Measurements from ENCODE around the gene ADCK2. TPM values are rescaled to one million over a fixed set of nuclear protein-coding genes. Genes with fewer than 3 reads are reported as not detected.
"Not testable (repeated sequence)": the region's sequence is repeated elsewhere in the genome, so short reads cannot be mapped to it uniquely, and the experiment has no call there.

ADCK2 gene, protein sequence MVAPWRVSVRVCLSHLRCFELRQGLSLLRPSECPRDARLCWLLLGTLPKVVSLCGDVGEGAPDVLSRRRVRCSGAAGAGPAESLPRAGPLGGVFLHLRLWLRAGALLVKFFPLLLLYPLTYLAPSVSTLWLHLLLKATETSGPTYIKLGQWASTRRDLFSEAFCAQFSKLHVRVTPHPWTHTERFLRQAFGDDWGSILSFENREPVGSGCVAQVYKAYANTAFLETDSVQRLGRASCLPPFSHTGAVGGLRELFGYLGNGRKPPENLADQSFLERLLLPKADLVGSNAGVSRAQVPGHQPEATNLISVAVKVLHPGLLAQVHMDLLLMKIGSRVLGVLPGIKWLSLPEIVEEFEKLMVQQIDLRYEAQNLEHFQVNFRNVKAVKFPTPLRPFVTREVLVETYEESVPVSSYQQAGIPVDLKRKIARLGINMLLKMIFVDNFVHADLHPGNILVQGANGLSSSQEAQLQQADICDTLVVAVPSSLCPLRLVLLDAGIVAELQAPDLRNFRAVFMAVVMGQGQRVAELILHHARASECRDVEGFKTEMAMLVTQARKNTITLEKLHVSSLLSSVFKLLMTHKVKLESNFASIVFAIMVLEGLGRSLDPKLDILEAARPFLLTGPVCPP
- 20.2 TPM for total RNA-seq

DNA sequence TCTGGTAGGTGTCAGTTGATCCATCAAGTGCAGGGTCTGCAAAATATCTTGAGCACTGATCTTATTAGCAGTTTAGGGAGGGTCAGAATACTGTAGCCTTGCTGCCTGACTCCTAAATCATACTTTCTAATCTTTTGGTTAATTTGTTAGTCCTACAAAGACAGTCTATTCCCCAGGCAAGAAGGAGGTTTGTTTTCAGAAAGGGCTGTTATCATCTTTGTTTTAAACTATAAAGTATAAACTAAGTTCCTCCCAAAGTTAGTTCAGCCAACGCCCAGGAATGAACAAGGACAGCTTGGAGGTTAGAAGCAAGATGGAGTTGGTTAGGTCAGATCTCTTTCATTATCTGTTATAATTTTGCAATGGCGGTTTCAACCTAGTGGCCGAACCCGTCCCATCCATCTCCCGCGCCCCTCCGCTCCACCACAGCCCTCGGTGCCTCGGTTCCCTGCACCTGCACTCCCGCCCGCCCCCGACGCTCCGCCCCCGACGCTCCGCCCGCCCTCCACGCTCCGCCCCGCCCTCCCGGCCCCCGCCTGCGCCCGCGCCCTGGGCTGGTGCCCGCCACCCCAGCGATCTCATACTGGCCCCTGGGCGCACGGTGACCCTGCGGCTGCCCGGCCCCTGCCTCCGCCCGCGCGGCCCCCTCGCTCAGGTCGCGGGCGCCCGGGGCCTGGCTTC lies at the start of gene ADCK2:
Gene ADCK2 (plus strand): TSS at position 564 of the 681 bp plus-strand sequence. CDS start 386 bp downstream, outside the sequence.
- peak; percentile 65 for ATAC-seq

DNA sequence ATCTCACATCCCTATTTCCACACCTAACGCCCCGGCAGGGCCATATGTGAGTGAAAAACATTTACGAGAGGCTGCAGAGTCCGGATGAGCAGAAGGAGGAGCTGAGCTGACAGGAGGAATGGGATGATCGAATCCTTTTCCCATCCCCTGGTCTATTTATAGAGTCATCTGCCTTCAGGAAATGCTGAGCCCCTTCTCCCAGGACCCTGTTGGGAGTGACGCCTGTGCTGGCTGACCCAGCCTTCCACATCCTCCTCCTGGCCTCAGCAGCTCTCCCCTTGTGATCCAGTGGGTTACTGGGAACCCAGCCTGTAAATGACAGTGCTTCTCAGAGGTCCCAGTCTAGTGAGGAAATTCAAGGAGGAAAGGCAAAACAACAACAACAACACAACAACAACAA lies 48.8 kb upstream of the ADCK2 start:
- no peak for ATAC-seq

DNA sequence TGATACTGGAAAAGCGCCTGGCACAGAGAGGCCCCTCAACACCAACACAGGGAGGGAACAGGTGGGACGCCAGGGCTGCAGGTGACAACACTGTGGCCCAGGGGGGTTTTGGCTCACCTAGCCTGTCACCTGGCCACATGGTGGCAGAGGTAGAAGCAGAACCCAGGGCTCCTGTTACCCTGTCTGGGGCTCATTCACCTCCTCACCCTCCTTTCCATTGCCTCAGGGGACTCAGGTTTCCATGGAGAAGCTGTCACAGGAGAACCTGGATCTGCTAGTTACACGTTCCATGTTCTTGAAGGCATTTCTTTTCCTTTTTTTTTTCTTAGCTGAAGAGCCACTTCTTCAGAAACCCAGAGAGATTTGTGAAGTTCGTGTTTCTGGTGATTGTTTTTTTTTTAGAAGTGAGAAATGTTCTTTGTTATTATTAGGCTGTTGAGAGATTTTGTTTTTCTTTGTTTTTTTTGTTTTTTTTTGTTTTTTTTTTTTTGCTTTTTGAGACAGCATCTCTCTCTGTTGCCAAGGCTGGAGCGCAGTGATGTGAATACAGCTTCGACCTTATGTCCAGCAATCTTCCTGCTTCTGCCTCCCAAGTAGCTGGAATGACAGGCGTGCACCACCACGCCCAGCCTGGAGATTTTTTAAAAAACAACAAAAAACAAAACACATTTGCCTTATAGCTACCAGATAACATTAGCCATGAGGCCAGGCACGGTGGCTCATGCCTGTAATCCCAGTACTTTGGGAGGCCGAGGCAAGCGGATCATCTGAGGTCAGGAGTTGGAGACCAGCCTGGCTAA lies 48.2 kb upstream of the ADCK2 start:
- ATAC-seq, result no peak

DNA sequence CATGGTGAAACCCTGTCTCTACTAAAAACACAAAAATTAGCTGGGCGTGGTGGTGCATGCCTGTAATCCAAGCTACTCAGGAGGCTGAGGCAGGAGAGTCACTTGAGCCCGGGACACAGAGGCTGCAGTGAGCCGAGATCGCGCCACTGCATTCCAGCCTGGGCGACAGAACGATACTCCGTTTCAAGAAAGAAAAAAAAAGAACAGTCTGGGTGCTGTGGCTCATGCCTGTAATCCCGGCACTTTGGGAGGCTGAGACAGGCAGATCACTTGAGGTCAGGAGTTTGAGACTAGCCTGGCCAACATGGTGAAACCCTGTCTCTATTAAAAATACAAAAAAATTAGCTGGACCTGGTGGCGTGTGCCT lies 47.6 kb upstream of the ADCK2 start:
- not testable (repeated sequence) for ATAC-seq

DNA sequence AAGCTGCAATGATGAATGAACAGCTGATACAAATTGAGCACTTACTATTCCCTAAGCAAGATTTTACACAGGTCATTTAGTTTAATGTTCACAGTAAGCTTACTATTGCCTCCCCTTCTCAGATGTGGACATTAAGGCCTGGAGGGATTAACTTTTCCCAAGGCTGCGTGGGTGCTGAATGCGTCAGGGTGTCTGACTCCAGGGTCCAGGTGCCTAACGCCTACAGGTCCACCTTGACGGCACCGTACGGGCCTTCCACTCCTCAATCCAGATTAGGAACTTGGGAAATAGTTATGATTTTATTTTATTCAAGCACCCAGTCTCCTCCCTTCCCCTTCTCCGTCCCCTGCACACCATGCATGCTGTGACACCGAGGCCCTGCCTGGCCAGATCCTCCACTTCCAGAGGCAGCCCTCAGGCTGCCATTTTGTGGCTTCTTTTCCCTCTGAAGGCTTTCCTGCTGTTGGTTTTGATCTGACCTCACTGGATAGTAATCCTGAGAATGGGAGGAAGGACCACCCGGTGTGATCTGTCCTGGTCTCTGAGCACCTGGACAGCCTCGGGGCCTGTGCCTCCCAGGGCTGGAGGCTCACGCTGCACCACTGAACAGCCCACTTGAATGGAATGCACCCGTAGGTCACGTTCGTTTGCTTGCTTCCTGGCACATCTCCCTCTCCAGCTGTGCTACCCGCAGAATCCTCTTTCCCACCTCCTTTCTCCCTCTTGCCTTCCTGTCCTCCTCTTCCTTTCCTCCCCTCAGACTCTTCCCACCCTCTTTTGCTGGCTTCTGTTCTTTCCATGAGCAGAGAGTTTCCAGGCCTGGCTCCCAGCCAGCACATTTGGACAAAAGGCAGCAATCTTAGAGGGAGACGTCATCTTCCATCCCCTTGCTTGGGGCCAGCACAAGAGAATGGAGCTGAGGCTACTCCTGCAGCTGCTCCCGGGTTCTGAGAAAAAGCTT lies 46.6 kb upstream of the ADCK2 start:
- ATAC-seq, result no peak

DNA sequence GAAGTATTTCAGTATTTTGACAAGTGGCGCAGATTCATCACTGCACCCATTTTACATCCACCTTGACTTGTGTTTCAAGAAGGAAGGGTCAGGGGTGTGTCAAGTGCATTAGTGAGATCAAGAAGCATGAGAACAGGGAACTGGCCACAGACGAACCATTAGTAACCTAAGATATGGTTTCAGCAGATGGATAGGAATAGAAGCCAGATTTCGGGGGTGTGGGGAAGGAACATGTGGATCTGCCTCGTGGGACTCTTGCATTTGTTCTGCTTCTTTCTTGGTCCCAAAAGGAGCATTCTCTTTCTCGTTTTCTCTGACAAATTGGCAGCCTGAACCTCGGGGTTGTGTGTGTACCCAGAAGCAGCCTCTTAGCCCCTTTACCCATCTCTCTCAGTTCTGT lies 41.7 kb upstream of the ADCK2 start:
- ATAC-seq, result no peak

DNA sequence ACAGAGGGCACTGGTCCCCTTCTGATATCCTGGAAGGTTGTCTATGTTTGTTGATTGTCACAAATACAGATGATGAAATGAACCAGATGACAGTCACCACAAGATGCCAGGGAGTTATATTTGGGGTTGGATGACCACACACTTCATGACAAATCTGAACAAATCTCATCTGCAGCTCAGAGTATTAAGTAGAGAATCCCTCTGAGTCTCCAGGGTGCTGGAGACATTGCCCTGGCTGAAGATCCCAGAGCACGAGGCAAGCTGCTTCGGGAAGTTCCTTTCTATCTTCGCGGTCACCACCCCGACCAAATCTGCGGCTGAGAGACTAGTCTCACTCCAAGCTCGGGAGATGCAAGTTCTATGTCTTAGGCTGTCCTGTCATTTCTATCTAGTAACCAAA lies 41.1 kb upstream of the ADCK2 start:
- no peak for ATAC-seq

DNA sequence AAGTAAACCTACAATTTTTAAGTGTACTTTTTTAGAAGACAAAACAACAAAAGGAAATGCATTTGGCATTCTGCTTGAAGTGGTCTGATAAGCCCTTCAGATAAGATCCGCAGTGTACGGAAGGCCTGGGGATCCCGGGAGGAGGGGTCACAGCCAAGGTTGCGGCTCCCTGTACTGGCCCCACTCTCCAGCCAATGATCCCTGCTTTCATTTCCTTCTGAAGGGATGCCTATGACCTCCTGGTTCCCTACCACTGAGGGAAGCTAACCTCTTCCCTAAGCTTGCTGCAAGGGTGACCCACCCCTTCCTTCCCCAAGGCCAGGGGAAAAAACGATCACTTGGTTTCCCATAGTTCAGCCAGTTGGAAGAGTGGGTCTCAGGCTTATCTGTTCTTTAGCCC lies 37.4 kb upstream of the ADCK2 start:
- ATAC-seq, result no peak

DNA sequence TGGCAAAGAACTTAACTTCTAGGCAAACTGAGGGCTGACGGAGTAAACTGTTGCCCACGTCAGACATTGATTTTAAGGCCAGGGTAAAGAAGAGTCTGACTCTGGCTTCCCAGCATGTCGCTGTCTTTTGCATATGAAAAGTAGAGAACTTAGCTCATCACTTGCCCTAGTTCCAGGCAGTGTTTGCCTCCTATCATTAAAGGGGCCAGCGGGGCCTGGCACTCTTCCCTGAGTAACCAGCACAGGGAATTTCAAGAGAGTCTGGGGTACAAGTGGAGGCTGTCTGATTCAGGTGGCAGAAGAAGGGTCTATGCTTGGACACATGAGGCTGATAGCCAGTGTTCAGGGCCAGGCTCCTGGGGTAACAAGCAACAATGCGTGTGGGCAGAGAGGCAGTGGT lies 36.9 kb upstream of the ADCK2 start:
- no peak for ATAC-seq

DNA sequence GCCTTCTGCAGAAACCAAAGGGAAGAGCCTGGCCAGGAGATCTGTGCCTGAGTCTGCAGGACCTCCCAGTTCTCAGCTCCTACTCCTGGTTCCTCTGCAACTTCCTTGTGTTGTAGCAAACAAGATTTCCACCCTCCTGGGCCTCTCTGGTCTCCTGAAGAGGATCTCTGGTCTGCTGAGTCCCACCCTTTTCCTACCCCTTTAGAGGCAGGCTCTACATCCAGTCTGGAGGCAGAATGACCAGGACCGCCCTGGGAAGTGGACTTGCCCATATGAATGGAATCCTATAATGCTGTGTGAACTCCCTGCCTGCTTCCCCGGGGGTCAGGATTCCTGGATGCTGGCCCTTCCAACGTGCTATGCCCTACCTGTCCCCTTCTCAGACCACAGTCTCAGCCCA lies 35.3 kb upstream of the ADCK2 start:
- ATAC-seq, result no peak

DNA sequence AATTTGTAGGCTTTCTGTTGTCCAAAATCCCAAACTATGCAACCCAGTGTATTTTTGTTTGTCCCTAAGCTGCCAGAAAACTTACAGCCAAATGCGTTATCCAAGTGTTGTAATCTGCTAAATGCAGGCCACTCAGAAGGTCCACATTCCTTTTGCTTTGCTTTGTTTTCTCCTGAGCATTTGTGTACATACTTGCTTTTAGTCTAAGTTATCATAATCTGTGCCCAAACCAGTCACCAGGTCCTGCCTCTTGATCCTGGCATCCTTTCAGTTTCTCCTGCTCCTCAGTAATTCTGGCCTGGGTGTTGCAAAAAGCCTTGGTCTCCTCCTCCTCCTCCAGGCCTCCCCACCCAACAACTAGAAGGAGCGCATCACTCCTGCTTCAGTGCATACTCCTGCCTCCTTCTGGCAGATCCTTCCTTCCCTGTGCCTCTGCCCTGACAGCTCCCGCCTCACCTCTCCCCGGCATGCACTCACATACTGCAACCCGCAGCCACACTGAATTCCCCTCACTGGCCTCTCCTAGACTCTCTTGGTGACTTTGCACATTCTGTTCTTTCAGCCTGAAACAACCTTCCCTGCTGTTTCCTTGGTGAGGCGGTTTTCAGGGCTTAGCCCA lies 34.5 kb upstream of the ADCK2 start:
- ATAC-seq, result no peak

DNA sequence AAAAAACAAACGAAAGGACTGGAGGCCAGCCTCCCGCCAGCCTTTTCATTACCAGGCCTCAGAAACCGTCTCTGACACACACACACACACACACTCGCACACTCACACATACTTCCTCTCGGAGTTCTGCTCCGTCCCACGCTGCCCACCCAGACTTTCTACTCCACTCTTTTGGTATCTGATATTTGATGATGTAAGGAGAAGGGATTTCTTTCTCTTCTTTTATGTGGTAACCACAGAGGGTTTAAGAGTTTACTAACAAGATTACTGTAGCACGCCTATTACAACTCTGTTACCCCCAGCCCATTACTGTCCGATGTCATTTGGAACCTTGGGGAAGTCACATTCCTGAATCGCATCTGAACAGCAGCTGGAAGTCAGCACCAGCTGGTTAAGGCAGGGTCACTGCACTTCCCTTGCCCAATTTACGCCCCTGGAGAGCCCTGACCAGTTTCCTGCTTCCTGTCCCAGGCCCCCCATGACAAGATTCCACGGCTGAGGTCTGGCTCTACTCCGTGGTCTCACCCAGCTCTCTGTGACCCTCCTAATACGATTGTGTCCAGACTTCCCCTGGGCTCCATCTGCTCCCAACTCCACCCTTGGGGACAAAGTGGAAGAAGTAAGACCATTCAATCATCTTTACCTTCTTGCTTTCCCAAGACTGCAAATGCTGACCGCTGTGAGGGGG lies 33.2 kb upstream of the ADCK2 start:
- no peak for ATAC-seq

DNA sequence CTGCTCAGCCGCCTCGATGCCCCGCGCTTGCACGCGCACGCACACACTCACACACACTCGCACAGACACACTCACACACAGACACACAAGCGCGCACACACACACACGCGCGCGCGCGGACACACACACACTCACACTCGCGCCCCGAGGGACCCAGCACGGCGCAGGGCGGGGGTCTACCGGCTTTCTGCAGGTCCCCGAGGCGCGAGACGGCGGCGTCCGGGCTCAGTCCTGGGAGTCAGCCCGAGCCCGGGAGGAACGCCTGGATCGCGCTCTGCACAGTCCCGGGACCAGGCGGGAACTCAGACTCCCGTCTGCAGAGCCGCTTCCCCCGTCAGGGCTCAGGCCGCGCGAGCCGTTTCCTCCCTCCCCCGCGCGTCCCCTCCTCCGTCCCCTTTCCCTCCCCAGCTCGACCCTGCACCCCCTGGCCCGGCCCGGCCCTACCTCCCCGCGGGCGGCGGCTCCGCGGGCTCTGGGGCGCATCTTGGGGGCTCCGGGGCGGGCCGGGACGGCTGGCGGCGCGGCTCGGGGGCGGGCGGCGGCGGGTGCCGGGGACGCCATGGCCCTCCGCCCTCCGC lies 32.6 kb upstream of the ADCK2 start:
- ATAC-seq, result peak; percentile 42

DNA sequence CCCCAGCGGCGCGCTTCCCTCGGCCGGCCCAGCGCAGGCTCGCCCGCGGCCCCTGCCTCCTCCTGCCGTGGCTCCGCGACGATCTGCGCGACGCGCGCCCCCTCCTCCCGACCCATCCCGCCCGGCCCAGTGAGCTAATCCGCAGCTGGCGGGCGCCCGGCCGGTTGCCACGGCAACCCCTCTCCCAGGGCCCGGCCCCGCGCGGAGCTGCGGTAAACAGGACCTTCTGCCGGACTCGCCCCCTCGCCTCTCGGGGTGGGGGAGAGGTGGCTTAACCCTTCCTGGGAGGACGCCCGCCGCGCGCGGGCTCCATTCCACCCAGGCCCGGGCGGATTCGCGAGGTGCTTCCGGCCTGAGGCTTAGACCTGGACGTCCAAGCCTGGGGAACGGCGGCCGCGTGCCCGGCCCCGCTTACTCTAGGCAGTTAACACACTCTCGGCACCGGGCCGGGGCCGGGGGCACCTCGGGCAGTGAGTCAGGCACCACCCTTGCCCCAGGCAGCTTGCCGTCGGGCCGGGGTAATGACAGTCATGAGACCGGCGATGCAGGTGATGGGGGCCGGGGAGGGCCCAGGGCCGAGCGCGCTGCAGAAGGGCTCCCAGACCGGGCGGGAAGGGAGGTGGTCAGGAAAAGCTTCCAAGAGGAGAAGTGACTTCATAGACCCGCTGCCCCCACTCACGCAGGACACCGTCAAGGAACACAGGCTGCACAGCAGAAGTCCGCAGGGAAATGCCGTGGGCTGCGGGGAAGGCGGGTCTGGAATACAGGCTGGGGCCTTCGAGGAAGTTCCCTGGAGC lies 31.8 kb upstream of the ADCK2 start, which contains the start of gene DENND2A:
Gene DENND2A (minus strand): TSS at position 87 of the 797 bp plus-strand sequence. CDS start 38,416 bp downstream, outside the sequence.
- peak; percentile 35 for ATAC-seq

DNA sequence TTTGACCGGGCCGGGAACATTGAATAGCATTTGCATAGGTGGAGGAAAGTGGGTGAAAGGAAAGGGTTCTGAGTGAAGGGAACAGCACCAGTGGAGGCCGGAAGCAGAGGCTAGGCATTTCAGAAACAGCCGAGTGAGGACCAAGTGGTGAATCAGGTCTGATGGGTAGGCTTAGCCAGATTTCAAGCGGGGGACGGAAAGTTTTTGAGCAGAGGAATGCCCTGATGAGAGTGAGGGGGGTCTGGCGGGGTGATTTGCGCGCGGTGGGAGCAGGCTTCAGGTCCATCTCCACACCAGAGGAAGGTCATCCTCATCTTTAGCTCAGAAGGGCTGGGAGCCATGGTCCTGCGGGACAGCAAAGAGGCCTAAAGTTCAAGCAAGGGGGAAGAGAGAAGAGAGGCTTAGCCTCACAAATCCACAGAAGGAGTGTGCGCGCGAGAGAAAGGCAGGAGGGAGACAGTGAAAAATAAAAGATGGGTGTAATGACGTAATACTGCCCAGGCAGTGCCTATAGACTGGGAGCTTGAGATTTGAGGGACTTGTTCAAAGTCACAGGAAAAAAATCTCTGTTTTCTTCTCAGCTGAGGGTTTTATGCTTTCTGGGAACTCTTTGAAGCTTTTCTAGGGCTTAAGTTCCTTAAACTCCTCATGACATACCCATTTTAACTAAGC lies 31.1 kb upstream of the ADCK2 start:
- ATAC-seq, result no peak

DNA sequence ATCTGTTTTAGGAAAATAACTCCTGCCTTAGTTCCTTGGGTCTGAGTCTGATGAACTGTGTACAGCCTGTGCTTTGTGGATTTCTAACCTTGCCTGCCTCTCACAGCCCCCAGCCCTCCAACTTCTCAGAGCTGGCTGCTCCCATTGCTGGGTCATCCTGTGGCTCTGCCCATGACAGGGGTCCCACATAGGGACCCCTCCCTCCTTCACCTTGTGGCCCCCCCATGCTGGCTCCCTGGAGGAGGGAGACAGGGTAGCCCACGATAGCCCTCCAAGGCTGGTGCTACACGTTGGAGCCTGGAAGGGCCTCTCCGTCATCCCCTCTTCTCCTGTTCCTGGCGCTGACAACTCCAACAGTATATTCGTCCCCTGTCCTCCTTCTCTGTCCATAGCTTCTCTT lies 29.3 kb upstream of the ADCK2 start:
- ATAC-seq, result no peak

DNA sequence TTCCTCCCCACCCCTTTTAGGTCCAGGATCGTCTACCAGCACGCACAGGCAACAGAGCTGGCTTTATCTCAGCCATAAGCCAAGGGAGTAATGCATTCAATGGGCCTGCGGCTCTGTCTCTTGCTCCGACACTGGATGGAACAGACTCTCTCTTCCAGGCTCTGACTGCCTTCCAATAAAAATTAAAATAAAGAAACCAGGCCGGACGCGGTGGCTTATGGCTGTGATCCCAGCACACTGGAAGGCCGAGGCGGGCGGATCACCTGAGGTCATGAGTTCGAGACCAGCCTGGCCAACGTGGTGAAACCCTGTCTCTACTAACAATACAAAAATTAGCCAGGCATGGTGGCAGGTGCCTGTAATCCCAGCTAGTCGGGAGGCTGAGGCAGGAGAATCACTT lies 28.0 kb upstream of the ADCK2 start:
- ATAC-seq, result not testable (repeated sequence)

DNA sequence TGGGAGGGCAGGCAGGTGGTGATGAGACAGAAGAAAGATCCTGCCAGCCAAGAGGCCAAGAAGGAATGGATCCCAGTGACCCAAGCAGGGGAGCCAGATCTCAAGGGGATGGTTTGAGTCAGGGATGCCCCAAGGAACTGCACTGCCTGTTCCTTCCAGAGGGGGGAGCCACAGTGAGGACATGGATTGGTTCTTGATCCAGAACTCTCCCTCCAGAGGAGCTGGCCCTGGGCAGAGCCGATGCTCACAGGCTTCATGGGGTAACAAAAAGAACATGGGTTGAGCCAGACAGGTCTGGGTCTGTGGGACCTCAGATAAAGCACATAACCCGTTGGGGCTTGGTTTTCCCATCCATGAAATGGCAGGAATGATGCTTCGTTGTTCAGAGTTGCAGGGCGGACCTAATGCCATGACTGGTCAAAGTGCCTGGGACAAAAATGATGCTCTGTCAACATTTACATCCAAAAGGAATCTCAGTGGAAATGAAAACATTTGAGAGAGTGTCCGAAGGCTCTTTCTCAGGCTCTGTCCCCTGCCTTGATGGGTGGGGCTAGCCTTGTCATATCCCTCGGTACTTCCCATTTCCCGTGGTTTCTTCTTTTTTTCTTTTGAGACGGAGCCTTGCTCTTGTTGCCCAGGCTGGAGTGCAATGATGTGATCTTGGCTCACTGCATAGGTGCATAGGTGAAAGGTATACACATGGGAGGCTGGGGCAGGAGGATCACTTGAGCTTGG lies 27.4 kb upstream of the ADCK2 start:
- ATAC-seq, result no peak

Measured in esophagus mucosa (tissue), 1 donor.